CD14-positive monocyte (primary cell): ENCODE data around the gene LRP10. TPM values are rescaled to one million over a fixed set of nuclear protein-coding genes. Genes with fewer than 3 reads are reported as not detected.

Experiments used
- DNase-seq, 3 donors: peaks; one replicate each; pipeline ENCODE4 v3.0.0-alpha.2; 2011 to 2022
- H2AFZ ChIP-seq: 2 replicates; pipeline ENCODE4 v1.6.0; 2012; ENCODE audit warnings: mild to moderate bottlenecking, low read depth, low read length, inconsistent platforms; ENCODE audit not compliant: insufficient read depth, poor library complexity, severe bottlenecking
- H3K27ac ChIP-seq, 2 donors: 1 replicate in 1 of 2; 2 replicates in 1 of 2; pipeline ENCODE4 v1.5.1; 2012 to 2013; ENCODE audit warnings: low read length in 2 of 2, control low read depth in 1 of 2, inconsistent platforms in 1 of 2, low read depth in 1 of 2, mild to moderate bottlenecking in 1 of 2
- H3K27me3 ChIP-seq, 2 donors: one replicate each; pipeline versions ENCODE4 v1.6.0 to v1.6.1; 2011 to 2013; ENCODE audit warnings: low read length in 2 of 2; ENCODE audit not compliant: control insufficient read depth in 2 of 2, insufficient read depth in 2 of 2
- H3K36me3 ChIP-seq, 2 donors: replicated peaks in 1 of 2; 1 replicate in 1 of 2; 2 replicates in 1 of 2; pipeline versions ENCODE4 v1.5.1 to v1.6.1; 2012 to 2013; ENCODE audit warnings: low read length in 2 of 2, control low read depth in 1 of 2, inconsistent platforms in 1 of 2, mild to moderate bottlenecking in 1 of 2; ENCODE audit not compliant: insufficient read depth in 2 of 2, control insufficient read depth in 1 of 2
- H3K4me1 ChIP-seq, 2 donors: 1 replicate in 1 of 2; 2 replicates in 1 of 2; pipeline versions ENCODE4 v1.5.1 to v1.6.1; 2012 to 2013; ENCODE audit warnings: low read length in 2 of 2, control low read depth in 1 of 2, inconsistent platforms in 1 of 2, mild to moderate bottlenecking in 1 of 2, moderate library complexity in 1 of 2; ENCODE audit not compliant: insufficient read depth in 2 of 2, control insufficient read depth in 1 of 2
- H3K4me2 ChIP-seq: replicated peaks from 2 replicates; pipeline ENCODE3; 2012; ENCODE audit warnings: low read length, moderate library complexity, mild to moderate bottlenecking; ENCODE audit not compliant: poor library complexity, severe bottlenecking; ENCODE audit errors: extremely low read depth
- H3K4me3 ChIP-seq, 3 experiments: fragments of 200-600 bp in 1 of 3; sonication (generic) in 1 of 3; replicated peaks in 1 of 3; 1 replicate in 2 of 3; 2 replicates in 1 of 3; pipeline ENCODE4 v1.5.1; 2011 to 2013; ENCODE audit warnings: low read length in 3 of 3, mild to moderate bottlenecking in 3 of 3, control low read depth in 2 of 3, low read depth in 2 of 3, inconsistent platforms in 1 of 3, moderate library complexity in 1 of 3
- H3K79me2 ChIP-seq: 2 replicates; pipeline ENCODE4 v1.6.0; 2012; ENCODE audit warnings: mild to moderate bottlenecking, control low read depth, inconsistent platforms, low read length, moderate library complexity; ENCODE audit not compliant: insufficient read depth
- H3K9ac ChIP-seq: 2 replicates; pipeline ENCODE4 v1.6.0; 2017; ENCODE audit warnings: low read length, mild to moderate bottlenecking; ENCODE audit not compliant: insufficient read depth, poor library complexity, severe bottlenecking
- H3K9me3 ChIP-seq, 2 donors: replicated peaks in 1 of 2; 1 replicate in 1 of 2; 2 replicates in 1 of 2; pipeline versions ENCODE4 v1.5.1 to v1.6.1; 2012 to 2013; ENCODE audit warnings: low read length in 2 of 2, control low read depth in 1 of 2; ENCODE audit not compliant: control insufficient read depth in 1 of 2, insufficient read depth in 1 of 2
- H4K20me1 ChIP-seq: 2 replicates; pipeline ENCODE4 v1.6.0; 2012; ENCODE audit warnings: mild to moderate bottlenecking, low read length, control low read depth, moderate library complexity; ENCODE audit not compliant: insufficient read depth
- H3K27ac Mint-ChIP-seq, 7 donors: one replicate each; pipeline ENCODE4 v1.8.0; 2020; ENCODE audit warnings: mild to moderate bottlenecking in 7 of 7, mixed read lengths in 7 of 7, moderate library complexity in 6 of 7, inconsistent platforms in 2 of 7
- H3K27me3 Mint-ChIP-seq, 3 donors: one replicate each; pipeline ENCODE4 v1.8.0; 2021 to 2022; ENCODE audit warnings: low read depth in 3 of 3, mild to moderate bottlenecking in 3 of 3, mixed read lengths in 3 of 3, moderate library complexity in 3 of 3, inconsistent platforms in 1 of 3
- H3K36me3 Mint-ChIP-seq, 2 donors: one replicate each; pipeline ENCODE4 v1.8.0; 2020; ENCODE audit warnings: mixed read lengths in 2 of 2, inconsistent platforms in 1 of 2, mild to moderate bottlenecking in 1 of 2
- H3K4me1 Mint-ChIP-seq: one replicate; pipeline ENCODE4 v1.8.0; 2020; ENCODE audit warnings: mild to moderate bottlenecking, mixed read lengths
- H3K4me3 Mint-ChIP-seq, 2 donors: one replicate each; pipeline ENCODE4 v1.8.0; 2020; ENCODE audit warnings: mild to moderate bottlenecking in 2 of 2, mixed read lengths in 2 of 2, moderate library complexity in 1 of 2
- H3K9me3 Mint-ChIP-seq, 7 donors: one replicate each; pipeline ENCODE4 v1.8.0; 2020 to 2022; ENCODE audit warnings: mixed read lengths in 7 of 7, mild to moderate bottlenecking in 6 of 7, moderate library complexity in 6 of 7, inconsistent platforms in 2 of 7
- WGBS: methylation state at CpG from one replicate; pipeline ENCODE4 v1.1.5; 2013; ENCODE audit warnings: missing lambda C conversion rate; ENCODE audit not compliant: insufficient coverage; 5-methylcytosine and 5-hydroxymethylcytosine counted together
- intact Hi-C, 2 donors: fragments of 100-400 bp; cut with micrococcal nuclease; formaldehyde crosslinking; loops; one replicate each; pipeline versions ENCODE4 v1.15.0 to v1.15.1; 2023
- polyA plus RNA-seq, 3 donors: library from polyadenylated mRNA; depleted of rRNA in 1 of 3; unstranded in 2 of 3; stranded (reverse) in 1 of 3; fragments of 300-500 nt in 2 of 3; fragments of >200 nt in 1 of 3; fragmentation: Illumina TruSeq in 2 of 3; gene quantifications; 1 replicate in 2 of 3; 2 replicates in 1 of 3; pipeline ENCODE4 v1.2.3, GENCODE V29; 2012 to 2021
- TF ChIP-seq, protein P1 (sequence below): fragments of 200-600 bp; IDR thresholded peaks from one replicate; pipeline ENCODE4 v1.8.0; 2022; ENCODE audit warnings: antibody characterized with exemption, mild to moderate bottlenecking

The LRP10 gene
- polyA plus RNA-seq, 3 donors, result 39.0 to 65.1 (median 51.5) TPM

DNA sequence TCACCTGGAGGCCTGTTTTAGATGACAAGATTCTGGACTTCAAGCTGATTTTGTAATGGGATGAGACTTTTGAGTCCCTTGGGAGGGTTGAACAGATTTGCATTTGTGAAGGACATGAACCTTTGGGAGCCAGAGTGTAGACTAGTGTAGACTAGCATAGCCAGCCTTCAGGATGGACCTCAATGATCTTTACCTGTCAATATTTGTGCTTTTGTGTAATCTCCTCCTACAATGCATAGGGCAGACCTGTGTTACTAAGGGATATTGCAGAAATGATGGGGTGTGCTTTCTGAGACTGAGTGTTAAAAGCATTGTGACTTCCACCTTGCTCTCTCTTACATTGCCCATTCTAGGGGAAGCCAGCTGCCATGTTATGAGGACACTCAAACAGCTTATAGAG is 9.9 kb upstream of the LRP10 start:
- H3K9me3 ChIP-seq, result peaks cover 0 to 4% of the 10 kb centered on the region in 2 donors
- no peaks in the 10 kb centered on the region for H3K36me3 ChIP-seq
- H3K79me2 ChIP-seq, result no peaks in the 10 kb centered on the region
- H4K20me1 ChIP-seq, result no peaks in the 10 kb centered on the region
- H3K27ac ChIP-seq, result no peak overlapping the region
- H3K9ac ChIP-seq, result no peak overlapping the region
- TF ChIP-seq, protein P1, sequence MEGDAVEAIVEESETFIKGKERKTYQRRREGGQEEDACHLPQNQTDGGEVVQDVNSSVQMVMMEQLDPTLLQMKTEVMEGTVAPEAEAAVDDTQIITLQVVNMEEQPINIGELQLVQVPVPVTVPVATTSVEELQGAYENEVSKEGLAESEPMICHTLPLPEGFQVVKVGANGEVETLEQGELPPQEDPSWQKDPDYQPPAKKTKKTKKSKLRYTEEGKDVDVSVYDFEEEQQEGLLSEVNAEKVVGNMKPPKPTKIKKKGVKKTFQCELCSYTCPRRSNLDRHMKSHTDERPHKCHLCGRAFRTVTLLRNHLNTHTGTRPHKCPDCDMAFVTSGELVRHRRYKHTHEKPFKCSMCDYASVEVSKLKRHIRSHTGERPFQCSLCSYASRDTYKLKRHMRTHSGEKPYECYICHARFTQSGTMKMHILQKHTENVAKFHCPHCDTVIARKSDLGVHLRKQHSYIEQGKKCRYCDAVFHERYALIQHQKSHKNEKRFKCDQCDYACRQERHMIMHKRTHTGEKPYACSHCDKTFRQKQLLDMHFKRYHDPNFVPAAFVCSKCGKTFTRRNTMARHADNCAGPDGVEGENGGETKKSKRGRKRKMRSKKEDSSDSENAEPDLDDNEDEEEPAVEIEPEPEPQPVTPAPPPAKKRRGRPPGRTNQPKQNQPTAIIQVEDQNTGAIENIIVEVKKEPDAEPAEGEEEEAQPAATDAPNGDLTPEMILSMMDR, result no peak
- Mint-ChIP-seq H3K27me3 (peaks cover 21 to 39% (median 28%) of the 10 kb centered on the region in 3 donors), H3K27ac (no peak overlapping the region), H3K9me3 (peaks cover 0 to 11% (median 2%) of the 10 kb centered on the region in 7 donors), H3K4me3 (no peak overlapping the region), H3K4me1 (no peaks in the 10 kb centered on the region), H3K36me3 (no peaks in the 10 kb centered on the region)
- H3K4me3 ChIP-seq, result no peak overlapping the region
- intact Hi-C loops, result no loop called here
- H3K4me1 ChIP-seq, result no peaks in the 10 kb centered on the region
- no peak overlapping the region for H2AFZ ChIP-seq
- peaks cover 0 to 2% of the 10 kb centered on the region in 2 donors for H3K27me3 ChIP-seq
- no peak for DNase-seq
- no peak overlapping the region for H3K4me2 ChIP-seq

DNA sequence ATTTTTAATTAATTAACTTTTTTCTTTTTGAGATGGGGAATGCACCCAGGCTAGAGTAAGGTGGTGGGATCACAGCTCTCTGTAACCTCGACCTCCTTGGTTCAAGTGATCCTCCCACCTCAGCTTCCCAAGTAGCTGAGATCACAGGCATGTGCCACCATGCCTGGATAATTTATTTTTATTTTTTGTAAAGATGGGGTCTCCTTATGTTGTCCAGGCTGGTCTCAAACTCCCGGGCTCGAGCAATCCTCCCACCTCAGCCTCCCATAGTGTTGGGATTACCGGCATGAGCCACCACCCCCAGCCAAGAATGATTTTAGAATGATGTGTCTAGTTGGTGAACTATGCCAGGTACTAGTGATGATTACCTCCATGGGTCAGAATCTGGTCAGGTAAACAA is 6.6 kb upstream of the LRP10 start:
- Histone ChIP-seq H3K36me3 (no peaks in the 10 kb centered on the region), H3K9me3 (no peaks in the 10 kb centered on the region), H4K20me1 (no peaks in the 10 kb centered on the region), H2AFZ (no peak overlapping the region), H3K79me2 (no peaks in the 10 kb centered on the region), H3K4me1 (no peaks in the 10 kb centered on the region), H3K4me2 (no peak overlapping the region), H3K4me3 (no peak overlapping the region), H3K27me3 (no peaks in the 10 kb centered on the region), H3K9ac (no peak overlapping the region), H3K27ac (no peak overlapping the region)
- peaks cover 0 to 6% (median 2%) of the 10 kb centered on the region in 7 donors for H3K9me3 Mint-ChIP-seq
- intact Hi-C loops, result no loop called here
- TF ChIP-seq, protein P1, result no peak
- H3K4me3 Mint-ChIP-seq, result no peak overlapping the region
- no CpG with 5 or more reads among the region's 4 CpGs for WGBS
- H3K27ac Mint-ChIP-seq, result no peak overlapping the region
- H3K27me3 Mint-ChIP-seq, result peaks cover 6 to 23% (median 16%) of the 10 kb centered on the region in 3 donors
- no peaks in the 10 kb centered on the region for H3K4me1 Mint-ChIP-seq
- no peaks in the 10 kb centered on the region for H3K36me3 Mint-ChIP-seq
- DNase-seq, result no peak
